Measurements from ENCODE around the gene KIAA1958. TPM values are rescaled to one million over a fixed set of nuclear protein-coding genes. Genes with fewer than 3 reads are reported as not detected.
A peak's percentile ranks its signal among the peaks of the same experiment; 100 is the strongest.

KIAA1958 gene
- total RNA-seq, 1 experiment from 2014 or later: 1.1 TPM

DNA sequence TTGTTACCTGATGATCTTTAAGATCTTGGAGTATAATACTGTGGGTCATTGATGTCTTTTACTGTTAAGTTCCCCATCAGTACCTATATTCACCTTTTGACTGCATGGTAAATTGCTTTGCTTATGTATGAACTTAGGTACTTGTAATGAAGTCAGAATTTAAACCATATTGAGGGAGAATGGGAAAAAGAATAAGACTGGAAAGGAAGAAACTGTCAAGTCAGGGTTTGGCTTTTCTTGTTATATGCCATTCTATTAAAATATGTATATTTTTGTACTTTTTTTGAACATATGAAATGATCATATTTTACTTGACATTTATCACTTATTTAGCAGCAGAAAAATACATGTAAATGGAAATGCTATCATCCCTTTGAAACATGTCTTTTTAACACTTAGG is 58.6 kb downstream of the KIAA1958 start:
- H3K27ac ChIP-seq: no peak overlapping the region
- H3K4me3 ChIP-seq: no peak overlapping the region
- DNase-seq (ENCODE audit: low read depth in 1 of 2, low spot score in 2 of 2): no peak
- no peaks in the 10 kb centered on the region for H3K4me1 ChIP-seq (replicated peaks)
- H3K36me3 ChIP-seq: no peaks in the 10 kb centered on the region
- no peaks in the 10 kb centered on the region for H3K9me3 ChIP-seq (replicated peaks)
- H3K27me3 ChIP-seq (replicated peaks): no peaks in the 10 kb centered on the region

DNA sequence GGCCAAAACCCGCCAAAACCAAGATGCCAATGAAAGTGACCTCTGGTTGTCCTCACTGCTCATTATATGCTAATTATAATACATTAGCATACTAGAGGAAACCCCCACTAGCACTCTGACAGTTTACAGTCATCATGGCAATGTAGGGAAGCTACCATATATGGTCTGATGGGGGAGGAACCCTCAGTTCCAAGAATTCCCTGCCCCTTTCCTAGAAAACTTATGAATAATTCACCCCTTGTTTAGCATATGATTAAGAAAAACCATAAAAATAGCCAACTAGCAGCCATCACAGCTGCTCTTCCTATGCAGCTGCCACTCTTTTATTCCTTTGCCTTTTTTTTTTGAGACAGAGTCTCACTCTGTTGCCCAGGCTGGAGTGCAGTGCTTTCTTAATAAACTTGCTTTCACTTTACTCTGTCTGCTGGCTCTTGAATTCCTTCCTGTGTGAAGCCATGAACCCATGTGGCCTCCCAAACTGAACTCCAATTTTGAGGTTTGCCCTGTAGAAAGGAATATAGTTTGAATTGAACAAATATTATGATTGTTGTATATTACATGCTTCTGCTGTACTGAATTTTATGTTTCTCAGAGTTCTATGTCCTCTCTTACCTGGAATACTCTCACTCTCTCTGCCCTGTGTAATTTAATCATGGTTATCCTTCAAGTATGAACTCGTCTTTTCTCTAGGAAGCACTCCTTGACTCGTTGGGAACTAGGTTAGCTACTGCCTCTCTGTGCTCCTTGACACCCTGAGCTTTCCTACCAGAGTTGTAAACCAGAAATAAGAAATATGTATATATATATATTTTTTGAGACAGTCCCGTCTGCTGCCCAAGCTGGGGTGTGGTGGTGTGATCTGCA is 59.8 kb downstream of the KIAA1958 start:
- H3K9me3 ChIP-seq (replicated peaks): no peaks in the 10 kb centered on the region
- no peak overlapping the region for H3K4me3 ChIP-seq
- H3K36me3 ChIP-seq: no peaks in the 10 kb centered on the region
- H3K27ac ChIP-seq: no peak overlapping the region
- no peaks in the 10 kb centered on the region for H3K27me3 ChIP-seq (replicated peaks)
- H3K4me1 ChIP-seq (replicated peaks): no peaks in the 10 kb centered on the region
- no peak for DNase-seq (ENCODE audit: low read depth in 1 of 2, low spot score in 2 of 2)

DNA sequence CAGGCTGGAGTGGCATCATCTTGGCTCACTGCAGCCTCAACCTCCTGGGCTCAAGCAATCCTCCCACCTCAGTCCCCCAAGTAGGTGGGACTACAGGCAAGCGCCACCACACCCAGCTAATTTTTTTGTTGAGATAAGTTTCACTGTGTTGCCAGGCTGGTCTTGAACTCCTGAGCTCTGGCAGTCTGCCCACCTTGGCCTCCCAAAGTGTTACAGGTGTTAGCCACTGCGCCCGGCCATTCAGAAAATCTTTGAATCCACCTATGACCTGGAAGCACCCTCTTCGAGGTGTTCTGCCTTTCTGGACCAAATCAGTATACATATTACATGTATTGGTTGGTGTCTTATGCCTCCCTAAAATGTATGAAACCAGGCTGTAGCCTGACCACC is 61.4 kb downstream of the KIAA1958 start:
- Histone ChIP-seq H3K4me3 (no peak overlapping the region), H3K4me1 (replicated peaks) (no peaks in the 10 kb centered on the region), H3K36me3 (no peaks in the 10 kb centered on the region), H3K27ac (no peak overlapping the region), H3K27me3 (replicated peaks) (no peaks in the 10 kb centered on the region), H3K9me3 (replicated peaks) (no peaks in the 10 kb centered on the region)
- DNase-seq (ENCODE audit: low read depth in 1 of 2, low spot score in 2 of 2): no peak

DNA sequence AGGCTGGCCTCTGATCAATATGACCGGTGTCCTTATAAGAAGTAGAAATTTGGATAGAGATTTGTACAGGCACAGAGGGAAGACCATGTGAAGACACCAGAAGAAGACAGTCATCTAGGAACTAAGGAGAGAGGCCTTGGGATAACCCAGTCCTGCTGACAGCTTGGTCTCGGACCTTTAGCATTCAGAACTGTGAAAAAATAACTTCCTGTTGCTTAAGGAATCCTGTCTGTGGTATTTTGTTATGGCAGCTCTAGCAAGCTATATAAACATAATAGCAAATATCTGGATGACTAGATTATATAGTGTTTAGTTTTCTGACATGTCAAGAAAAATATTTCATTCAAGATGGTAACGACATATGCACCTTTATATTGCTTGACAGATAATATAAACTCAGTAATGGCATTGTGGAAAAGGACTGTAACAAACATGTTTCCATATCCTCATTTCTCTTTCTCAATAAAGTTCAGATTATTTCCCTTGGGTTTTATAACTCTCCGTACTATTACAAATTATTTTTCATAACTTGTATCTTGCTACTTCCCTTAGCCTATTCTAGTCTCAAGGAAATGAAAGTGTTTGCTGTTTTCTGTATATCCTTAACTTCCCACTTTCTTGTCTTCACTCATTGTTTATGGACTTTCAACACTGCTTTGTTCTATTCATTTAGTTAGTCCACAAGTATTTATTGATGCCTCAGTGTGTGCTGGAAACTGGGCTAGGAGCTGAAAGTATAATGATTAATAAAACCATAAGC is 62.4 kb downstream of the KIAA1958 start:
- Histone ChIP-seq H3K27ac (no peak overlapping the region), H3K4me3 (no peak overlapping the region), H3K9me3 (replicated peaks) (no peaks in the 10 kb centered on the region), H3K36me3 (no peaks in the 10 kb centered on the region), H3K4me1 (replicated peaks) (no peaks in the 10 kb centered on the region), H3K27me3 (replicated peaks) (no peaks in the 10 kb centered on the region)
- DNase-seq (ENCODE audit: low read depth in 1 of 2, low spot score in 2 of 2): no peak

DNA sequence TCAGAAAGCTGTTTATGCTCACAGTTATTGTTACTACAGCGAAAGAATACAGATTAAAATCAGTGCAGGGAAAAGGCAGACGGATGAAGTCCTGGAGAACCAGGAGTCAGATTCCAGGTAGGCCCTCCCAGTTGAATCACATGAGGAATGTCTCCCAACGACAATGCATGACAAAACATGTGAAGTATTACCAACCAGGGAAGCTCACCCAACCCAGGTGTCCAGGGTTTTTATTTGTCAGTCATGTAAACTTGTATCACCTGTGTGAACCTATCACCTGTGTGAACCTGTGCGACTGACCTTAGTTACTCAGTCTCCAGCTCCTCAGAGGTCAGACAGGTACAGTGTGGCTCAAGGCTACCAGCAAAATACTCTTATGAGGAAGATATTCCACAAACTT is 63.9 kb downstream of the KIAA1958 start:
- no peak for DNase-seq (ENCODE audit: low read depth in 1 of 2, low spot score in 2 of 2)
- Histone ChIP-seq H3K4me3 (no peak overlapping the region), H3K4me1 (replicated peaks) (no peaks in the 10 kb centered on the region), H3K9me3 (replicated peaks) (no peaks in the 10 kb centered on the region), H3K36me3 (no peaks in the 10 kb centered on the region), H3K27me3 (replicated peaks) (no peaks in the 10 kb centered on the region), H3K27ac (no peak overlapping the region)

DNA sequence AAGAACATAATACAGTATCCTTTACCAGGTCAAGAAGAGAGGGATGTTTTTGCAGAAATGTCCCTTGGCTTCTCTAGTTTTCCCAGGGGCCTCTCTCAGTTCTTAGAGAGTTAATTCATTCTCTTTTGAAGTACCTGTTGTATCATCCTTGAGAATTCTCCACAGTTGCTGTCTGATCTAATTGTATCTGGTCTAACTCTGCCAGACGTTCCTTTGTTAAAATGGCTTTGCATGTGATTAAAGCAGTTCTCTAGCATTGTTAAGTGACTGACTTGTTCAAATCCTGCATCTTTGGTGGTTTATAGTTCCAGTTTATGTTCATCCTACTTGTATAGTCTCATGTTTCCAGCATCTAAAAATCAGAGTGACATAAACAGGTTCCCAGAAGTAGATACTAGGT is 65.0 kb downstream of the KIAA1958 start:
- no peak overlapping the region for H3K4me3 ChIP-seq
- H3K27ac ChIP-seq: no peak overlapping the region
- no peak for DNase-seq (ENCODE audit: low read depth in 1 of 2, low spot score in 2 of 2)
- no peaks in the 10 kb centered on the region for H3K36me3 ChIP-seq
- peaks cover 7% of the 10 kb centered on the region for H3K4me1 ChIP-seq (replicated peaks)
- no peaks in the 10 kb centered on the region for H3K9me3 ChIP-seq (replicated peaks)
- no peaks in the 10 kb centered on the region for H3K27me3 ChIP-seq (replicated peaks)

DNA sequence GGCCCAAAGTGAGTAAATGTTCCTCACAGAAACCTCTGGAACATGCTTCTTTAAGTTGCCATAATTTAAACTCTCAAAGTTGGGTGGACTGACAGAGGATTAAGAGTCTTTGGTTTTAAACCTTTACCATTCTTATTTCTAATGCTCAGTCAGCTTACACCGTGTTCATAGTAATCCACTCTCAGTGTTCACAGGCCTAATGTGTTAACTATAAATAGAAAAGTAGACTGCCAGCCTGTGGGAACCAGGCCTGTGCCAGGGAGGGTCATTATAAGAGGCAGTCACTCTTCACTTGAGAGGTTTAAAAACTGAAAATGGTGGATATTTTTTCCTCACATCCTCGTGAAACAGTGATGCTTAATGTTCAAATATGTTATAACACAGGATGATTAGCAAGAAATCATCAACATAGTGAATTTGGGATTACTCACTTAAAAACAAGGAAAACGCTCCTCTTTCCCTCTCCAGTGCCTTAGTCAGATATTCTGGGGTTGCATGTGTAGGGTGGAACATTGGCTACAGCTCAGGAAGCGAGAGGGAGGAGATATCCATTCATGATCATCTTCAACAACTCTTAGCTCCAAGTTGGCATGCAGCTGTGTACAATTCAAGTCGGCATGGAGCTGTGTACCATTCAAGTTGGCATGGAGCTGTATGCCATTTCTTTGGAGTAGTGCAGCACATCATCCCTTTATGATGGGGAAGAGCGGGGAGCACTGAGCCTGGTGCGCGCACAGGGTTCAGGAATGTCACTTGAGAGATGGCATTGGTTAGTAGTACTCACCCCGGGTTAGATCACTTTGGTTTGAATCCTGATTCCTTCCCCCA is 65.8 kb downstream of the KIAA1958 start:
- no peak for DNase-seq (ENCODE audit: low read depth in 1 of 2, low spot score in 2 of 2)
- peaks cover 13% of the 10 kb centered on the region for H3K4me1 ChIP-seq (replicated peaks)
- H3K4me3 ChIP-seq: no peak overlapping the region
- no peaks in the 10 kb centered on the region for H3K27me3 ChIP-seq (replicated peaks)
- no peaks in the 10 kb centered on the region for H3K36me3 ChIP-seq
- H3K27ac ChIP-seq: no peak overlapping the region
- H3K9me3 ChIP-seq (replicated peaks): no peaks in the 10 kb centered on the region

DNA sequence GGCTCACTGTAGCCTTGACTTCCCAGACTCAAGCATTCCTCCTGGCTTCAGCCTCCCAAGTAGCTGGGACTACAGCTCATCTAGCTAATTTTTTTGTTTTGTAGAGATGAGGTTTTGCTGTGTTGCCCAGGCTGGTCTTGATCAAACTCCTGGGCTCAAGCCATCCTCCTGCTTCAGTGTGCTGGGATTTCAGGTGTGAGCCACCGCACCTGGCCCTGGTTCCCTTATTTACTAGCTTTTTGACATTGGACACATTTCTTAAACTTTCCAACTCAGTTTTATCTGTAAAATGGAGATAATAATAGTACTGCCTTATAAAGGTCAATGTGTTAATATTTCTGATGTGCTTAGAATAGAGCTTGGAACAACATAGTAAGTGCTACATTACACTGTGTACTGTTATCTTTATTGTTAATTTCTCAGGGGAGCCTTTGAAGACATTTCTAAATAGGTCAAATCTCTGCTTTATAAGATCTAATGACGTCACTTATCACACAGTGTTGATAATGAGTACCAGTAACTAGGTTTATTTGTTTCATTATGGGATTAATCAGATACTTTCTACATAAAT is 66.7 kb downstream of the KIAA1958 start:
- H3K4me1 ChIP-seq (replicated peaks): peaks cover 15% of the 10 kb centered on the region
- no peak overlapping the region for H3K27ac ChIP-seq

DNA sequence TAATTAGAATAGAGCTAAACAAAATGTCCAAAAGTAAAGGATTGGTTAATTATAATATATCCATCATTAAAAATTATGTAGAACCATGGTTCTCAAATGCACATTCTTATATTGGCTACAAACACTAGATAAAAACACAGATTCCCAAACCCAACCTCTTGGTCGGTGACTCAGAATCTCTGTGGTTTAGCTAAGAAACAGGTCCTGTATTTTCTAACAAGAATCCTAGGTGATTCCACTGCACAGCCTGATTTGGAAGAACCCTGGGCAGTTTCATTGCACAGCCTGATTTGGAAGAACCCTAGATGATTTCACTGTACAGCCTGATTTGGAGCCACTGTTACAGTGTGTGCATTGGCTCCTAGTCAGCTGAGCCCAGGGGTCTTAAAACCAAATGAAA is 67.9 kb downstream of the KIAA1958 start:
- Histone ChIP-seq H3K9me3 (replicated peaks) (no peaks in the 10 kb centered on the region), H3K4me1 (replicated peaks) (peaks cover 18% of the 10 kb centered on the region), H3K4me3 (no peak overlapping the region), H3K36me3 (no peaks in the 10 kb centered on the region), H3K27me3 (replicated peaks) (no peaks in the 10 kb centered on the region), H3K27ac (no peak overlapping the region)
- no peak for DNase-seq (ENCODE audit: low read depth in 1 of 2, low spot score in 2 of 2)

More for the DNA sequence above, 66.7 kb downstream of the KIAA1958 start:
- Histone ChIP-seq H3K9me3 (replicated peaks) (no peaks in the 10 kb centered on the region), H3K27me3 (replicated peaks) (no peaks in the 10 kb centered on the region), H3K4me3 (no peak overlapping the region), H3K36me3 (no peaks in the 10 kb centered on the region)
- no peak for DNase-seq (ENCODE audit: low read depth in 1 of 2, low spot score in 2 of 2)

DNA sequence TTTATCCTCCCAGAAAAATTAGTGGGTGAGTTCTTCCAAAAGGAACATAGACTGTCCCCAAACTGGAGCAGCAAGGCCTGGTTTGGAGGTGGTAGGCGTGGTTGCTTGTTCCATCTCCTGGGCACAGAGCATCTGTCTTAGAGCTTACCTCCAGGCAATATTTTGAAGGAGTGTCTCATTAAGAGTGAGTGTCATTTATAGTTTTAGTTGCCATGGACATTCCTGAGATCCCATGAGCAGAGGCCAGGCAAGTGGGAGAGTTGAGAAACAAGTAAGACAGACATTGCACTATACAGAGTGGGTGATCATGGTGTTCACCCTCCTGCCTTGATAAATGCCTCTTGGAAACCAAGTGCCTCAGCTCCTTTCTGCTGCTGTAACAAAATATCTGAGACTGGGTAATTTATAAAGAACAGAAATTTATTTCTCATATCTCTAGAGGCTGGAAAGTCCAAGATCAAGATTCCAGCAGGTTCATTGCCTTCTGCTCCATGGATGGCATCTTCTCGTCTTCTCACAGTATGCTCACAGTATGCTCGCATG is 68.5 kb downstream of the KIAA1958 start:
- no peaks in the 10 kb centered on the region for H3K36me3 ChIP-seq
- DNase-seq (ENCODE audit: low read depth in 1 of 2, low spot score in 2 of 2): no peak
- H3K27ac ChIP-seq: no peak overlapping the region
- H3K27me3 ChIP-seq (replicated peaks): no peaks in the 10 kb centered on the region
- no peak overlapping the region for H3K4me3 ChIP-seq
- no peaks in the 10 kb centered on the region for H3K9me3 ChIP-seq (replicated peaks)
- peaks cover 18% of the 10 kb centered on the region for H3K4me1 ChIP-seq (replicated peaks)

DNA sequence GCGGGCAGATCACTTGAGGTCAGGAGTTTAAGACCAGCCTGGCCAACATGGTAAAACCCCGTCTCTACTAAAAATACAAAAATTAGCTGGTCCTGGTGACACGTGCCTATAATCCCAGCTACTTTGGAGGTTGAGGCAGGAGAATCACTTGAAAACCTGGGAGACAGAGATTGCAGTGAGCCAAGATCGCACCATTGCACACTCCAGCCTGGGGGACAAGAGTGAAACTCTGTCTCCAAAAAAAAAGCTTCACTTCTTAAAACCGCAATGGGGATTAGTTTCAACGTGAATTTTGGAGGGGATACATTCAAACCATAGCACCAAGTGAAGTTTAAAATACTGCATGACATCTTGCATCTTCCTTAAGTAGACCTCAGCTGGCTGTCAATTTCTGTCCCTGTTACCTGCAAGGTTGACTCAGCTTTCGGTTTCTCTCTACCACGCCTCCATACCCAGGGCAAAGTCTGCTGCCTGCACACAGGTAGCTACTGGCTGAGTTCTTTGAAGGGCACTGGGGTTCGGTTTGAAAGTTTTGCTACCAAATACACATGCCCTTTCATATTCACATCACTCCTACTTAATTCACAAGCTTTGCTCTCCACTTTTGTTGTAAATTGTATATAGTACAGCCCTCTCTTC is 69.3 kb downstream of the KIAA1958 start:
- Histone ChIP-seq H3K9me3 (replicated peaks) (no peaks in the 10 kb centered on the region), H3K27ac (no peak overlapping the region), H3K36me3 (no peaks in the 10 kb centered on the region), H3K27me3 (replicated peaks) (no peaks in the 10 kb centered on the region), H3K4me3 (no peak overlapping the region), H3K4me1 (replicated peaks) (peaks cover 18% of the 10 kb centered on the region)
- DNase-seq (ENCODE audit: low read depth in 1 of 2, low spot score in 2 of 2): no peak

DNA sequence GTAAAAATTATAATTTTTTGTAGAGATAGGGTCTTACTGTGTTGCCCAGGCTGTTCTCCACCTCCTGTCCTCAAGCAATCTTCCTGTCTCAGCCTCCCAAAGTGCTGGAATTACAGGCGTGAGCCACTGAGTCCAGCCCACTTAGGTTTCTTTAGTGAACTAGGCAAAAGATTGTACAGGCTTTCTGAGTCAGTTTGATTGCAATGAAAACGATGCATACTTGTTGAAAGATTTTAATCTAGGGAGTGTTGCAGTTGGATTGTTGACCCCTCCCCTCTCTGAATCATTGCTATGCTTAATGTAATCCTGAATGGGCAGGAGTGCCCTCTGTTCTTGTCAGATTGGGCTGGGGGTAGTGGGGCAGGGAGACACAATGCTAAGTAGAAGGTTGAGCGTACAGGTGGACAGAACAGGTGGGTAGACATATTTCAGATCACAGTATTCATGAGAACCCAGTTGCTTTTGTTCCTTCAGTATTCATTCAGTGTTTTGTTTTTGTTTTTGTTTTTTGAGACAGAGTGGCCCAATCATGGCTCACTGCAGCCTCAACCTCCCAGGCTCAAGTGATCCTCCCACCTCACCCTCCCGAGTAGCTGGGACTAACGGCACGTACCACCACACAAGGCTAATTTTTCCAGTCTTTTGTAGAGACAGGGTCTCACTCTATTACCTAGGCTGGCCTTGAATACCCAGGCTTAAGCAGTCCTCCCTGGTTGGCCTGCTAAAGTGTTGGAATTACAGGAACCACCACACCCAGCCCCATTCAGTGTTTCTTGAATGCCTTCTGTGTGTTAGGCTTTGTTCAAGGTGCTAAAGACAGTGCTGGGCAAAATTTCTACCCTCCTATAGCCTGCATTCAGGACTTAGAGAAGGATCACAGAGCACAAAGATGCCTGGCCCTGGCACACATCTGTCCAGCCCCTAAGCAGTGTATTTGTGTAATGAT is 70.1 kb downstream of the KIAA1958 start:
- Histone ChIP-seq H3K4me3 (no peak overlapping the region), H3K9me3 (replicated peaks) (no peaks in the 10 kb centered on the region), H3K27me3 (replicated peaks) (no peaks in the 10 kb centered on the region), H3K27ac (peak overlapping the region; percentile 1; the same call in 1 of the 2 replicates), H3K4me1 (replicated peaks) (peaks cover 18% of the 10 kb centered on the region), H3K36me3 (no peaks in the 10 kb centered on the region)
- peak in 1 of 2 experiments; percentile 28 for DNase-seq (ENCODE audit: low read depth in 1 of 2, low spot score in 2 of 2)
